GM20431 (cell line): Measurements from ENCODE around the gene PITX1.
"Not testable (repeated sequence)": the region's sequence is repeated elsewhere in the genome, so short reads cannot be mapped to it uniquely, and the experiment has no call there.

Experiments used
- in situ Hi-C: fragments of 300-500 bp; cut with MseI, MboI; formaldehyde crosslinking; loops from one replicate; pipeline ENCODE4 v1.15.0; 2020; ENCODE audit warnings: low sequenced_read_pairs; ENCODE audit not compliant: unreplicated experiment

The PITX1 gene

DNA sequence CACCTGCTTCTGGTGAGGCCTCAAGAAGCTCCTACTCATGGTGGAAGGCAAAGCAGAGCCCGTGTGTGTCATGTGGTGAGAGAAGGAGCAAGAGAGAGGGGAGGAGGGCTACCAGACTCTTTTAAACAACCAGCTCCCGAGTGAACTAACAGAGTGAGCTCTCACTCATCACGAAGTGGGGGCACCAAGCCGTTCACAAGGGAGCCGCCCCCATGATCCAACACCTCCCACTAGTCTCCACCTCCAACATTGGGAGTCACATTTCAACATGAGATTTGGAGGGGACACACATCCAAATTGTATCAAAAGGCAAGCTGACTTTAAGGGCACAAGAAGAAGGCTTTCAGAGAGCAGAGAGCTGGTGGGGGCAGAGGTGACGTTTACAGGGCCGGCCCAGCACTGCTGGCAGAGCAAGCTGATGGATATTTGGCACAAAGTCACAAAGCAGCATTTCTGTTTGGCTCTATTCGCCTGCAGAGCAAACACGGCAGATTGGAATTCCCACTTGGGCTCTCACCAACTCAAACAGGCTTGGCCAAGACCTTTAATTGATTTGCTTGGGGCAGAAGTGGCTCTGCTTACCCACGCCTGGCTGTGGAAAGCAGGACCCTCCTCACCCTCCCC is 20.0 kb downstream of the PITX1 start:
- in situ Hi-C loops: no loop called here

DNA sequence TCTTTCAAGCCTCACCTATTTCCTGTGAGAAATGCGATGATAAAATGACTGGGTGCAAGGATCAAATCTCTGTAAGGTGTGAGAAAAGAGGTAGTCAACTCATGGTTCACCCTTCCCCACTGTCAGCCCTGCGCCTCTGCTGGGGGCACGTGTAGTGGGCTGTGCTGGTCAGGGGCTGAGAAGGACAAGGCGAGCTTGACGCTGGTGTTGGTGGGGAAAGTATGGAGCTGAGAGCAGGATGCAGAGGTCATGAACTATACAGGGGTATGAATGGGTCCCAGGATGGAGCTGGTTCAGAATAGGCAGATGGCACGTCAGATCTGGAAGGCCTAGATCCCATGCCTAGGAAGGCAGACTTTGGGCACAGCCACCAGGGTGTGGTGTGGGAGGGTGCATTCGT is 20.6 kb downstream of the PITX1 start:
- in situ Hi-C loops: no loop called here

GRCh38 chr5:135012951-135013391 is 21.1 kb downstream of the PITX1 start:
- in situ Hi-C loops: no loop called here

GRCh38 chr5:135012033-135012588 is 21.9 kb downstream of the PITX1 start:
- in situ Hi-C loops: no loop called here

- in situ Hi-C loops: no loop called here
Observed at GRCh38 chr5:135011355-135012032, 22.5 kb downstream of the PITX1 start.

DNA sequence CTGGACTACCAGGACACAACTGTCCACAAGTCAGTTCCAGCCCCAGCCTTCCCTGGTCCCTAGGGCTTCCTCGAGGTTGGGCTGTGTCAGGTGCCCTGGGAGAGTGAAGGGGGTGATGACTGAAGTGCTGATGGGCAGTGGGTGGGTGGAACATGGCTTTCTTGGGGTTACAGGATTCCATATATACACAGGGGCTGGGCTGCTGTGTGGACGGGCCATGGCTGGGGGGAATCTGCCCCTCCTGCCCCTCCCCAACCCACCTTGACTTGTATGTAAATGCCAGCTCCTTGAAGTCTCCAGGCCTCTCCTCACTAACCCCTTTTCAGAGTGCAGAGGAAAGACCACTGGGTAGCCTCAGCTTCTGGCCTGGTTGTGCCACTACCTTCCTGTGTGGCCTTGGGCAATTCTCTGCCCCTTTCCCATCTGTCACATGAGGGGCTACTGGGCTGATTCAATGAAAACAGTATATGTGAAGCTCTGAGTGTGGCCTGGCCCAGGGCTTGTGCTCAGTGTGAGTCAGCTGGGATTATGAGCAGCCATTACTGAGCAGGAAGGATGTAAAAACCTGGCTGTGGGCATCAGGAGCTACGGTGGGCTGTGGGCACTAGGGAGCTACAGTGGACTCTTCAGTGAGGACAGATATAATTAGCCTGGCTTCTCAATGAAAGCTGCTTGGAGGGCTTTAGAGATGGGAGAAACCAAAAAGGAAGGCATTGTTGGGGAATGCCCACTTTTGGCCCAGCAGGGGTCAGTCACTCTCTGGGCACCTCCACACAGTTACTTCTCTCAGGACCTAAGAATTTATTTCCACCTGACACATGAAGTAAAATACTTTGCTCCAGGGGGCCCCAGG is 23.3 kb downstream of the PITX1 start:
- in situ Hi-C loops: no loop called here

DNA sequence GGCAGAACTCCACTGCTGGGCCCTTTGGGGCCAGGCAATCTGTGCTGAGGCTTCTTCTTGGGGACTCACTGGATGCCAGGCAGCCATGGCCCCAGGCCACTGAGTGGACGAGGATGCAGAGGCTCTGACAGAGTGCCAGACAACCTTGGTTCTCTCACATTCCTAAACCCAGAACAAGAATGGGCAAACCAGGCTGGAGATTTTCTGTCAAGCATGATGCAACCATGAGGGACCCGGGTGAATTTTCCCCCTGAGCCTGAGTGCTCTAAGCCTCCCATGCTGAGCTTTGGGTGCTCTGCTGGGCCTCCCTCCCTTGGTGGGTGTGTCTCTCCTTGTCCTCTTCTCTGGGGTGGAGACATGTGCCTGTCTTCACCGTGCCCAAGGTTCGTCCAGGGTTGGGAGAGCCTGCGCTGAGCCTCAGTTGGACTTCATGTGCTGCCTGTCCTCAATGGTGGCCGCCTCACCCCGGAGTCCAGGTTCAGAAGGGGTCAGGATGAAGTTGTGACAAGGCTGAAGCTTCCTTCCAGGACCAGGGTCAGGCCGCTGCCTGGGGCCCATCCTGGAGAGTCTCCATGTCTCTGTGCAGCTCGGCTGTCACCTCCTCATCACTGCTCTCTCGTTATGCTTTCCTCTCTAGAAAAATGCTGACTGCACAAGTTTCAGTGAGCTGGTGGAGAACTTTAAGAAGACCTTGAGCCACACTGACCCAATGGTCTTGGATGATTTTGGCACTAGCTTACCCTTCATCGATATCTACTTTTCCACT is 24.1 kb downstream of the PITX1 start:
- in situ Hi-C loops: no loop called here

DNA sequence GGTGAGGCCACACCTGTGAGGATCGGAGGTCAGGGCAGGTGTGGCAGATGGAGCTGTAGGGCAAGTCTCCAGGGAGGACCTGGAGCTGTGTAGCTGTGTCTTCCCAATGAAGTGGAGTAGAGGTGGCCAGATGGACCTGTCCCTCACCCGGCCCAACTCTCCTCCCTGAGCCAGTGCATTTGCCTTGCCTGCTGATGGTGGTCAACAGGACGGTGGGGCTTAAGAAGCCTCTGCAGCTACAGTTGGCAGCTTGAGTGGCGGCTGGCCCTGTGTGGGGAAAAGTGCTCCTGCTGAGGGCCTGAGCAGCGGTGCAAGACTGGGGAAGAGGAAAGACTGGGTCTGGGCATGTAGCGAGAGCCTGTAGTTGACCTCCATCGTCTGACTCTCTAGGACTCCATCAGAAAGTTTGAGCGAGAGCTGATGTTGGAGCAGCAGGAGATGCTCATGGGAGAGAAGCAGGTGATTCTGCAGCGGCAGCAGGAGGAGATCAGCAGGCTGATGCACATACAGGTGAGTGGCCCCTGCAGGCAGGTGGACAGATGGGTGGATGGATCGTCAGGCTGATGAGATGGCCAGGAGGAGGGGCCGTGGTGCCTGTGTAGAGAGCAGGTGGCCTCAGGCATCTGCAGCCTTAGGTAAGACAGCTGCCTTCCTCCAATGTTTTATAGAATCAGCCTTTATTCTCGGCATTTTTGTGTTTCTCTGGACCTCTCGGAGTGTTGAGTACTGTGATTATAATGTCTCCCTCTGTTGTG is 24.9 kb downstream of the PITX1 start:
- in situ Hi-C loops: no loop called here

DNA sequence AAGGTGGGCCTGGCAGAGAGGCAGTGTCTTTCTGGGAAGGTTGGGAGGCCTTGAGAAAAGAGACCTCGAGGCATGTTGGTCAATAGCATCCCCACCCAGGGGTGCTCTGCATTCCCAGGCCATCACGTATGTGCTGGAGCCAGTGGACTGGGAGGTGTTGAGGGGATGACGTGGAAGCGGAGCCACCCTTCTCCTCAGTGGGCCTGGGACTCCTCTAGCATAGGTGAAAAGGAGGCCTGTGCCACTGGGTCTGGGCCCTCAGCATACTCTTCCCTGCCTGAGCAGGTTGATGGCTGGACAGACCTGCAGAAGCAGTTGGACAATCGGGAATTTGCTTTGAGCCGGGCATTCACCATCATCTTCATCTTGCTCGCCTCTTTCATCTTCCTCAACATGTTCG is 25.5 kb downstream of the PITX1 start:
- in situ Hi-C loops: no loop called here

- in situ Hi-C loops: no loop called here
Observed at GRCh38 chr5:135007749-135008363, 26.2 kb downstream of the PITX1 start.

DNA sequence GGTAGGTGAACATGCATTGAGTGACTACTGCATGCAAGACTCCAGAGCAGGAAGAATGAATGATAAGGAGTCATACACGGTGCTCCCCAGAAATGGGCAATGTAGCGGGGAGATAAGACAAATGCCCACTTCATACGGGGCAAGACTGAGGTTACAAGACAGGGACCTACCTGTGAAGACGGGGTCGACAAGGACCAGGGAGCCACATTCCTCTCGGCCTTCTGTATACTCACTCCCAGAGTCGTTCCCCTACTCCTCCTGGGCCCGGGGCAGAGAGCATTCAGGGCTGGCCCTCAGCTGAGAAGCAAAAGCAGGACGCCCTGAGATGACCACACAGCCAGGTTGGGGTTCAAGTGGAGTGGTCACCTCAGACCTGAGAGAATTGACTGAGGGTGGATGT is 26.7 kb downstream of the PITX1 start:
- in situ Hi-C loops: no loop called here

GRCh38 chr5:135005076-135005475 is 29.0 kb downstream of the PITX1 start:
- in situ Hi-C loops: no loop called here

- in situ Hi-C loops: no loop called here
Observed at GRCh38 chr5:135004376-135004775, 29.7 kb downstream of the PITX1 start.

- in situ Hi-C loops: not testable (repeated sequence)
Observed at GRCh38 chr5:134998068-134998467, 36.0 kb downstream of the PITX1 start.

- in situ Hi-C loops: no loop called here
Observed at GRCh38 chr5:134997015-134997414, 37.0 kb downstream of the PITX1 start.

GRCh38 chr5:134995850-134996402 is 38.1 kb downstream of the PITX1 start:
- in situ Hi-C loops: no loop called here

GRCh38 chr5:134994560-134995156 is 39.4 kb downstream of the PITX1 start:
- in situ Hi-C loops: no loop called here

DNA sequence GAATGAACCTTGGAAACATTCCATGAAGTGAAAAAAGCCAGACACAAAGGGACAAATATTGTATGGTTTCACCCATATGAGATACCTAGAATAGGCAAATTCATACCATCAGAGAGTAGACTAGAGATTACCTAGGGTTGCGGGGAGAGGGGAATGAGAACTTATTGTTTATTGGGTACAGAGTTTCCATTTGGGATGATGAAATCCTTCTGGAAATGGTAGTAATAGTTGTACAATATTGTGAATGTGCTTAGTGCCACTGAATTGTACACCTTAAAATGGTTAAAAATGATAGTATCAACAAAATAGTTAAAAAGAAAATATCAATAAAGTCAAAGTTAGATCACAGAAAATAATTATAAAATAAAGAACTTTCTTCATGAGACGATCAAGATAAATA is 40.9 kb downstream of the PITX1 start:
- in situ Hi-C loops: no loop called here
